Skeletal muscle tissue (tissue), 4 donors: Measurements from ENCODE around the gene SH3BP4. TPM values are rescaled to one million over a fixed set of nuclear protein-coding genes. Genes with fewer than 3 reads are reported as not detected.

Experiments used
- H3K27ac ChIP-seq: one replicate; pipeline ENCODE4 v1.7.0; 2013; ENCODE audit warnings: mild to moderate bottlenecking, low read depth, low read length, inconsistent platforms
- H3K27me3 ChIP-seq, 3 donors: one replicate each; pipeline ENCODE4 v1.7.0; 2013; ENCODE audit warnings: low read length in 3 of 3; ENCODE audit not compliant: control insufficient read depth in 3 of 3, insufficient read depth in 3 of 3
- H3K36me3 ChIP-seq, 3 donors: one replicate each; pipeline ENCODE4 v1.7.0; 2013; ENCODE audit warnings: low read length in 3 of 3; ENCODE audit not compliant: control insufficient read depth in 3 of 3, insufficient read depth in 3 of 3
- H3K4me1 ChIP-seq, 3 donors: one replicate each; pipeline ENCODE4 v1.7.0; 2013; ENCODE audit warnings: low read length in 3 of 3, mild to moderate bottlenecking in 3 of 3; ENCODE audit not compliant: control insufficient read depth in 3 of 3, insufficient read depth in 3 of 3
- H3K4me3 ChIP-seq, 3 donors: one replicate each; pipeline ENCODE4 v1.7.0; 2013; ENCODE audit warnings: low read length in 3 of 3
- H3K9ac ChIP-seq, 3 donors: one replicate each; pipeline ENCODE4 v1.7.0; 2013; ENCODE audit warnings: low read length in 3 of 3, mild to moderate bottlenecking in 3 of 3, moderate library complexity in 2 of 3, low read depth in 1 of 3
- H3K9me3 ChIP-seq, 3 donors: one replicate each; pipeline ENCODE4 v1.7.0; 2013; ENCODE audit warnings: low read length in 3 of 3; ENCODE audit not compliant: control insufficient read depth in 3 of 3
- total RNA-seq: library from RNA; depleted of rRNA; stranded (reverse); fragments of >200 nt; gene quantifications from one replicate; pipeline ENCODE4 v1.2.3, GENCODE V29; 2014
- donor health status: Osteomylitis.

Gene SH3BP4
- total RNA-seq, 1 donor from 2014 or later, result 8.9 TPM

DNA sequence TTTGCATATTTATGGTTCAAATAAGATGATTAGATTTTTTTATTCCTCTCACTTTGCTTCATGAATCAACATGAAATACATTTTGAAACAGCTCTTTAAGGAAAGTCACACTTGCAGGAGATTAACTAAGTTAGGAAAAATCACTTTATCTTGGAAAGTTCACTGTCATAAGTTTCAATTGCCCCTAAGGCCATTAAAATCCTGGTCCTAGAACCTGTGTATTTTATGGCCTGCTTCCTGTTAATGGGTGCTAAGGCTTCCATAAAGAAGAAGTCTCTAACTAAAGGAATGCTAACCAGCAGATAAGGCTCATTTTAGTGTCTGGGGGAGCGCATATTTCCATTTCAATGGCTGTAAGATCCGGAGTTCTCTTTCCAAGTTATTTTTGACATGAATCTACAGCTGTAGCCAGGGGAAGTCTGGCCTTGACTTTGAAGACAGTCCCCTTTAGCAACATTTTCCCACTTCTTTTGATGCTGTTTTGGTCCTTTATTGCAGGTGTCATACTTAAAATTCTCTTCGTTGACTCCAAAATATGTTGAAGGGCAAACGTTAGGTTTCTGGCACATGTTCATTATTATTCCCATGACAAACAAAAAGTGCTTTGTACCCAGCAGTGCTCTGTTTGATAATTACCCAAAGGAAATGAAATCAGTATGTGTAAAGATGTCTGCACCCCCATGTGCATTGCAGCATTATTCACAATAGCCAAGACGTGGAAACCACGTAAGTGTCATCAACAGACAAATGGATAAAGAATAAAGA lies 34.4 kb upstream of the SH3BP4 start:
- Histone ChIP-seq H3K9me3 (no peaks in the 10 kb centered on the region), H3K27ac (no peak overlapping the region), H3K4me1 (no peaks in the 10 kb centered on the region), H3K4me3 (no peak overlapping the region), H3K9ac (no peak overlapping the region), H3K27me3 (no peaks in the 10 kb centered on the region), H3K36me3 (no peaks in the 10 kb centered on the region)

DNA sequence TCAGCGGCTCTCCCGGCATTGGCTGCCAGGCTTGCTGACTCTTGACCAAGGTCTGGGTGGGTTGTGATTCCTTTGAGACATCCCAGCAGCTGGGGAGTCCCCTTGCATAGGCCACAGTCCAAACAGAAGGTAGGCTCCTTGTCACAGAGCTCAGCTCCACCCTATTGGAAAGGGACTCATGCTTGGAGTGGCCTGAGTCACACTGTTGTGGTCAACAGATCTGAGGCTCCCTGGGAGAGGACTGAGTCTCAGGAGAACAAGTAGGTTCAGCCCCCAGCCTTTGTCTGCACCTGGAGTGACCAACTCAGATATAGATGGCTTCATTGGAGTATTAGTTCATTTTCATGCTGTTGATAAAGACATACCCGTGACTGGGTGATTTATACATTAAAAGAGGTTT lies 32.1 kb upstream of the SH3BP4 start:
- Histone ChIP-seq H3K9ac (no peak overlapping the region), H3K27ac (no peak overlapping the region), H3K4me3 (no peak overlapping the region), H3K4me1 (no peaks in the 10 kb centered on the region), H3K36me3 (no peaks in the 10 kb centered on the region), H3K27me3 (no peaks in the 10 kb centered on the region), H3K9me3 (no peaks in the 10 kb centered on the region)

DNA sequence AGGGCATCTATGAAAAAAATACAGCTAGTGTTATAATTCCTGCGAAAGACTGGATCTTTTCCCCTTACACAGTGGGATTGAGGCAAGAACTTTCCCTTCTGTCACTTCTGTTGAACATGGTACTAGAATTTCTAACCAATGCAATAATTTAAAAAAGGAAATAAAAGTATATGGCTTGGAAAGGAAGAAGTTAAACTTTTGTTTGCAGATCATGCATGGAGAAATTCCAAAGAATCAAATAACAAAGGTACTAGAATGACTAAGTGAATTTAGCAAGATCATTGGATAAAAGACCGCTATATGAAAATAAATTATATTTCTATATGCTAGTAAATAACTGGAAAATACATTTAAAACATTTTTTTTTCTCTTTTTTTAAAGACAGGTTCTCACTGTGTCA lies 31.0 kb upstream of the SH3BP4 start:
- H3K4me1 ChIP-seq, result no peaks in the 10 kb centered on the region

GRCh38 chr2:234929002-234929401 lies 22.8 kb upstream of the SH3BP4 start:
- no peaks in the 10 kb centered on the region for H3K27me3 ChIP-seq
- H3K4me1 ChIP-seq, result no peaks in the 10 kb centered on the region
- no peak overlapping the region for H3K4me3 ChIP-seq
- H3K9ac ChIP-seq, result no peak overlapping the region
- no peaks in the 10 kb centered on the region for H3K9me3 ChIP-seq
- H3K27ac ChIP-seq, result no peak overlapping the region
- no peaks in the 10 kb centered on the region for H3K36me3 ChIP-seq

More for the DNA sequence above, 31.0 kb upstream of the SH3BP4 start:
- H3K27me3 ChIP-seq, result no peaks in the 10 kb centered on the region
- no peak overlapping the region for H3K27ac ChIP-seq
- H3K9ac ChIP-seq, result no peak overlapping the region
- no peak overlapping the region for H3K4me3 ChIP-seq
- no peaks in the 10 kb centered on the region for H3K9me3 ChIP-seq
- no peaks in the 10 kb centered on the region for H3K36me3 ChIP-seq

GRCh38 chr2:234930397-234930796 lies 21.4 kb upstream of the SH3BP4 start:
- Histone ChIP-seq H3K36me3 (no peaks in the 10 kb centered on the region), H3K27ac (no peak overlapping the region), H3K9ac (no peak overlapping the region), H3K9me3 (no peaks in the 10 kb centered on the region), H3K4me1 (no peaks in the 10 kb centered on the region), H3K4me3 (no peak overlapping the region), H3K27me3 (peaks cover 0 to 2% (median 0%) of the 10 kb centered on the region in 3 donors)

- Histone ChIP-seq H3K9ac (no peak overlapping the region), H3K27me3 (peaks cover 2 to 4% (median 2%) of the 10 kb centered on the region in 3 donors), H3K9me3 (no peaks in the 10 kb centered on the region), H3K4me3 (no peak overlapping the region), H3K4me1 (no peaks in the 10 kb centered on the region), H3K27ac (no peak overlapping the region), H3K36me3 (no peaks in the 10 kb centered on the region)
Measured at GRCh38 chr2:234931371-234931770, 20.4 kb upstream of the SH3BP4 start.

DNA sequence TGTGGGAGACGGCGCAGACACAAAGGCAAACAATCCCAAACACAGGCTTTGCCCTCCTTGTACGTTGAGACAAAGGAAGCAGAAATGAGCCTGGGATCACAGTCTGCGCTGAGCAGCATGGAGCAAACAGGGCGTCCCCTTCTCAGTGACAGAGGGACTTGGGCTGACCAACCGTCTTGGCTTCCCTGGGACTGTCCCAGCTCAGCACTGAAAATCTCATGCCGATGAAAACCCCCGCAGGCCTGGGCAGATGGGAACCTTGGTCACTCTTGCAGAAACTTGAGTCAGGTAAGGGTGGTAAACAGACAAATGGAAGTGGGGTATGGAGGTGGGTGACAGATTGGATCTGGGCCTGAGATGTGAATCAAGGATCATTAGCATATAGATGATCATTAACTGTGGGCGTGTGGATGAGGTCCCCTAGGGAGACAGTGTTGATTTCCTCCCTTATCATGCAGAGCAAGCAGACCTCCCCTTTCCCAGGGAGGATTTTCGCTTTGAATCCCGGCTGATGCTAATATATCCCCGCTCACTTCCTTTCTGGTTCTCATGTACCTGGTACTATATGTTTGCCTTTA lies 19.1 kb upstream of the SH3BP4 start:
- Histone ChIP-seq H3K9me3 (no peaks in the 10 kb centered on the region), H3K36me3 (no peaks in the 10 kb centered on the region), H3K9ac (no peak overlapping the region), H3K4me3 (no peak overlapping the region), H3K27me3 (peaks cover 2 to 9% (median 4%) of the 10 kb centered on the region in 3 donors), H3K4me1 (no peaks in the 10 kb centered on the region), H3K27ac (no peak overlapping the region)

- Histone ChIP-seq H3K4me3 (no peak overlapping the region), H3K36me3 (no peaks in the 10 kb centered on the region), H3K27me3 (peaks cover 2 to 19% (median 4%) of the 10 kb centered on the region in 3 donors), H3K9me3 (no peaks in the 10 kb centered on the region), H3K27ac (no peak overlapping the region), H3K9ac (no peak overlapping the region), H3K4me1 (no peaks in the 10 kb centered on the region)
Measured at GRCh38 chr2:234935311-234935710, 16.5 kb upstream of the SH3BP4 start.

GRCh38 chr2:234939576-234939975 lies 12.2 kb upstream of the SH3BP4 start:
- Histone ChIP-seq H3K36me3 (no peaks in the 10 kb centered on the region), H3K4me3 (no peak overlapping the region), H3K9me3 (peaks cover 0 to 3% (median 0%) of the 10 kb centered on the region in 3 donors), H3K27ac (no peak overlapping the region), H3K4me1 (no peaks in the 10 kb centered on the region), H3K9ac (no peak overlapping the region), H3K27me3 (peaks cover 2 to 20% (median 4%) of the 10 kb centered on the region in 3 donors)

DNA sequence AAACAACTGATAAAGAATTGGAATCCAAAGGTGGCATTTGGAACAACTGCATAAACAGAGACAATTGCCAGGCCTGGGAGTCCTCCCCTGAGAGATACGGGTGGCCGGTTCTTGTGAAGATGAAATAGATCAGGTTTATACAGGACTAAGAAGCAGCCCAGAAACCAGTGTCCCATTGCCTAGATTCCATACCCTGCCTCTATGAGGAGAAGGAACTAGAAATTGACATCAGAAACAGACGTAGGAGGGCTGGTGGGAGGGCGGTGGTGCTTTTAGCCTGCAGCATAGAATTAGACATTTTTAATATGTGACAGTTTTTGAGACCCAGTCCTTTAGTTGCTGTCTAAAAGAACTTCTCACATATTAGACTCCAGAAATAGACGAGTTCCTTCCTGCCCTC lies 11.8 kb upstream of the SH3BP4 start:
- Histone ChIP-seq H3K27ac (no peak overlapping the region), H3K4me1 (no peaks in the 10 kb centered on the region), H3K9ac (no peak overlapping the region), H3K9me3 (peaks cover 0 to 3% (median 0%) of the 10 kb centered on the region in 3 donors), H3K36me3 (no peaks in the 10 kb centered on the region), H3K4me3 (no peak overlapping the region), H3K27me3 (peaks cover 0 to 20% (median 4%) of the 10 kb centered on the region in 3 donors)
